ENCODE measurements around the gene MED29.

The MED29 gene

DNA sequence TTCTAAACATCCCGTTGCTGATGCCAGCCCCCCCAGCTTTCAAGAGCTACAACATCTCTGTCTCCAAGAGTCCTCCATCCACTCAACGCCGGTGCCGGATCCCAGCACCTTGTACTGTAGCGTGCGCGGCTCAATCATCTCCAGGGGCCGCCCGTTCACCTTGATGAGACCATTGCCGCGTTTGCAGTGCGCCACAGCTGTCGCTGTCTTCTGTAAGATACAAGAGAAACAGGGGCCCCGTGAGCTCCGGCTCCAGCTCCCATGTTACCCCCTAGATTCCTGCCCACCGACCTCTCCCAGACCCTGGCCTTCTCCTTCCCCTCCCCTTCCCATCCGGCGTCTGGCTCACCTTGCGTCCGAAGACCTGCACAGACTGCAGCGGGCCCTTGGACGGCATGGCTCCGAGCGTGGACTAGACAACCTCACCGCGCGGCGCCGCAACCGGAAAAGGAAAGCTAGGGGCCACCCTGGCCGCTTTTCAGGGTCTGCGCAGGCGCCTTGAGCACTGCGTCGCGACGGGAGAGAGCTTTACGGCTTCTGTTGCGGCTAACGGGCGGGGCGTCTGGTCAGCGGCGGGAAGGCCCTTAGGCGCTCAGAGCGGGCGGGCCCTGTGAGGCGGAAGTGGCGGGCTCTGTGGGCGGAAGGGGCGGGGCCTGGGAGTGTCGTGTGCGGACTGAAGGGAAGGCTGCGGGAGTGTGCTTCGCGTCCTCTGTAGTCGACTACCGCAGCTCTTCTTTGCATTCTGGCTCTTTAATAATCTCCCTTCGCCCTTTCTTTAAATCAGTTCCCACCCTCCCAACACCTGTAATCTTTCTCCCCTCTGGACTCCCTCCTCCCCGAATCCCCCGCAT is 44.5 kb downstream of the MED29 start, which contains the start of gene RPS16:
RPS16 (minus strand) TSS at position 451 of the 851 bp plus-strand sequence; CDS start at position 397, 54 bp downstream.
- DNase-seq = peak; percentile 99
- Histone ChIP-seq H3K27me3 (ENCODE audit: insufficient read depth, low read depth, severe bottlenecking) (no peaks in the 10 kb centered on the region), H3K27ac (peak within 1 kb of the TSS; percentile 91), H3K9me3 (ENCODE audit: severe bottlenecking) (no peaks in the 10 kb centered on the region), H3K36me3 (peaks cover 48% of the 10 kb centered on the region), H3K4me3 (ENCODE audit: low read depth, low read length) (peak within 1 kb of the TSS; percentile 96)
- TF ChIP-seq, protein P1, sequence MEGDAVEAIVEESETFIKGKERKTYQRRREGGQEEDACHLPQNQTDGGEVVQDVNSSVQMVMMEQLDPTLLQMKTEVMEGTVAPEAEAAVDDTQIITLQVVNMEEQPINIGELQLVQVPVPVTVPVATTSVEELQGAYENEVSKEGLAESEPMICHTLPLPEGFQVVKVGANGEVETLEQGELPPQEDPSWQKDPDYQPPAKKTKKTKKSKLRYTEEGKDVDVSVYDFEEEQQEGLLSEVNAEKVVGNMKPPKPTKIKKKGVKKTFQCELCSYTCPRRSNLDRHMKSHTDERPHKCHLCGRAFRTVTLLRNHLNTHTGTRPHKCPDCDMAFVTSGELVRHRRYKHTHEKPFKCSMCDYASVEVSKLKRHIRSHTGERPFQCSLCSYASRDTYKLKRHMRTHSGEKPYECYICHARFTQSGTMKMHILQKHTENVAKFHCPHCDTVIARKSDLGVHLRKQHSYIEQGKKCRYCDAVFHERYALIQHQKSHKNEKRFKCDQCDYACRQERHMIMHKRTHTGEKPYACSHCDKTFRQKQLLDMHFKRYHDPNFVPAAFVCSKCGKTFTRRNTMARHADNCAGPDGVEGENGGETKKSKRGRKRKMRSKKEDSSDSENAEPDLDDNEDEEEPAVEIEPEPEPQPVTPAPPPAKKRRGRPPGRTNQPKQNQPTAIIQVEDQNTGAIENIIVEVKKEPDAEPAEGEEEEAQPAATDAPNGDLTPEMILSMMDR (IDR thresholded peaks at IDR 0.05; ENCODE audit: low read depth, low read length) = no peak

DNA sequence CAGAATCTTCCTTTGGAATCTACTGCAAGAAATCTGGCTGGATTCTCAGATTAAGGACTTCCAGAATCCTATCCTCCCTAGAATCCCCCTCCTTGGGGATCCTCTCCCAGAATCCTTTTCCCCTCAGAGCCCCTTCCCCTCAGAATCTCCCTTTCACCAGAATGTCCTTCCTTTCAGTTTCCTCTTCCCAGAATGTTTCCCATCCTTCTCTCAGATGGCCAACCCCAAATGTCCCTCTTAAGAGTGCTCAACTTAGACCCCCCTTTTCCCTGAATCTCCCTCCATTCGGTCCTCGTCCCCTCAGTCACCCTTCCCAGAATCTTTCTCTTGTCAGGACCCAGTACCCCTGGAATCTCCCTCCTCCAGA is 45.2 kb downstream of the MED29 start:
- DNase-seq = no peak

DNA sequence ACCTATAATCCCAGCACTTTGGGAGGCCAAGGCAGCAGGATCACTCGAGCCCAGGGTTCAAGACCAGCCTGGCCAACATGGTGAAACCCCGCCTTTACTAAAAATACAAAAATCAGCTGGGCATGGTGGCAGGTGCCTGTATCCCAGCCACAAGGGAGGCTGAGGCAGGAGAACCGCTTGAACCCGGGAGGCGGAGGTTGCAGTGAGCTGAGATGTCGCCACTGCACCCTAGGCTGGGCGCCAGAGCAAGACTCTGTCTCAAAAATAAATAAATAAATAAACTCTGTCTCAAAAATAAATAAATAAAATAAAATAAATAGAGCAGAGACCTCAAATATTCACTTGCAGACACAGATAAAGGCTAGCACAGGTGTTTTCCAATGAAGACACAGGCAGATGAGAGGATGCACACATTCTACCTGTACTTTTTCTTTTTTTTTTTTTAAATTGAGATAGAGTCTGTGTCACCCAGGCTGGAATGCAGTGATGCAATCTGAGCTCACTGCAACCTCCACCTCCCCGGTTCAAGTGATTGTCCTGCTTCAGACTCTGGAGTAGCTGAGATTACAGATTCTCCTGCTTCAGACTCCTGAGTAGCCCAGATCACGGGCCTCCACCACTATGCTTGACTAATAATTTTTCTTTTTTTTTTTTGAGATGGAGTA is 47.2 kb downstream of the MED29 start:
- TF ChIP-seq, protein P1 (IDR thresholded peaks at IDR 0.05; ENCODE audit: low read depth, low read length) = no peak
- H3K27me3 ChIP-seq (ENCODE audit: insufficient read depth, low read depth, severe bottlenecking) = no peaks in the 10 kb centered on the region

More for the DNA sequence above, 45.2 kb downstream of the MED29 start:
- no peaks in the 10 kb centered on the region for H3K9me3 ChIP-seq (ENCODE audit: severe bottlenecking)
- peak overlapping the region; percentile 96 for H3K4me3 ChIP-seq (ENCODE audit: low read depth, low read length)
- peak overlapping the region; percentile 91 for H3K27ac ChIP-seq
- peaks cover 42% of the 10 kb centered on the region for H3K36me3 ChIP-seq
- no peaks in the 10 kb centered on the region for H3K27me3 ChIP-seq (ENCODE audit: insufficient read depth, low read depth, severe bottlenecking)
- TF ChIP-seq, protein P1 (IDR thresholded peaks at IDR 0.05; ENCODE audit: low read depth, low read length) = no peak

DNA sequence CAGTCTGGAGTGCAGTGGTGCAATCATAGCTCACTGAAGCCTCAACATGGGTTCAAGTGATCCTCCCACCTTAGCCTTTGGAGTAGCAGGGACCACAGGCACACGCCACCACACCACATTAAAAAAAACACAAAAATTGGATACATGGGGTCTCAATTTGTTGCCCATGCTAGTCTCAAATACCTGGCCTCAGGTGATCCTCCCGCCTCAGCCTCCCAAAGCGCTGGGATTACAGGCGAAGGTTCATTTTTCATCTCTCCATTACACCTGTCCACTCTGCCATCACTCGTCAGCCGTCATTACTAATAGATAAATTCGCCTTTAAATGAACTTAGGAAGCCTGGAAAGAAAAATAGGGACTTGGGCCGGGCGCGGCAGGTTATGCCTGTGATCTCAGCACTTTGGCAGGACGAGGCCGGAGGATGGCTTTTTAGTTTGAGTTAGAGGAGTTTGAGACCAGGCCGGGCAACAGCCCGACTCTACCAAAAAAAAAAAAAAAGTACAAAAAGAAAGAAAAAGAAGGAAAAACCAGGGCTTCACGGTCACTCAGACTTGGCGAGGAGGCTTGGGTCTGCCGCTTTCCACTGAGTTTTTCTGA is 53.5 kb downstream of the MED29 start:
- no peaks in the 10 kb centered on the region for H3K9me3 ChIP-seq (ENCODE audit: severe bottlenecking)
- TF ChIP-seq, protein P1 (IDR thresholded peaks at IDR 0.05; ENCODE audit: low read depth, low read length) = no peak
- H3K27ac ChIP-seq = peak overlapping the region; percentile 90
- no peaks in the 10 kb centered on the region for H3K27me3 ChIP-seq (ENCODE audit: insufficient read depth, low read depth, severe bottlenecking)
- DNase-seq = no peak
- H3K36me3 ChIP-seq = peaks cover 21% of the 10 kb centered on the region
- H3K4me3 ChIP-seq (ENCODE audit: low read depth, low read length) = peak overlapping the region; percentile 95

More for the DNA sequence above, 47.2 kb downstream of the MED29 start:
- Histone ChIP-seq H3K27ac (no peak overlapping the region), H3K36me3 (peaks cover 23% of the 10 kb centered on the region), H3K4me3 (ENCODE audit: low read depth, low read length) (no peak overlapping the region), H3K9me3 (ENCODE audit: severe bottlenecking) (no peaks in the 10 kb centered on the region)
- DNase-seq = no peak

DNA sequence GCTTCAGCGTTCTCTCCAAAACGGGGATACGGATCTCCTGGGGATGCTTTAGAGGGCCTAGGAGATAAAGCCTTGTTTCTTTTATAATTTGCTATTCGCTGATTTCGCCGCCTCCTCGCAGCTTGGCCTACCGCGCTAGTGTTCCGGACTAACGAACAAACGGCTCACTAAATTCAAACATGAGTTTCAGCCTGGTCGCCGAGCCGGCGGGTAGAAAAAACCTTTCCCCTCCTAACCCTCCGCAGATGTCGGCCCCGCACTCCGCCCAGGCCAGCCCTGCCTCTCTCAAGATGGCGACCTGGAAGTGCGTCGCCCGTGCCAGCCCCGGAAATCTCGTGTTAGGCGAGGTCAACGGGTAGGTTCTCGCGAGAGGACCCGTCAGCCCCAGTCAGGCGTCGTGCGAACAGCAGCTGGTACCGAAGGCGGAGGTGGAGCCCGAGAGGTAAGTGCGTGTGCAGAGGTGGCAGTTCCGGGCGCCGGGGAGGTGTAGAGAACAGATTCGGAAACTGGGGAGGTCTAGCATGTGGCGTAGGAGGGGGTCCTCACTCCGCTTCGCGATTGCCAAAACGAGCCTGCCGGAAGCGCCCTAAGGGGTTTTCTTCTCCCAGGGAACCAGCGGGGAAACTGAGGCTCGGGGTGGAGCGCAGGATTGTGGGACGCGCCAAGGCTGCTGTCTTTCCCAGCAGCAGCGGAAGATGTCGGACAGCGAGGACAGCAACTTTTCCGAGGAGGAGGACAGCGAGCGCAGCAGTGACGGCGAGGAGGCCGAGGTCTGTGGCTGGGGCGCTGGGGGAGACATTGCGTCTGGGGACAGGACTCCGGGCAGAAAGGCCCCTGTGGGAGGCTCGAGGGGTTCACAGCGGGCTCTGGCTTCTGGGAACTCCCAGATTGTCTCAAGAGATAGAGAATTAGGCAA is 54.3 kb downstream of the MED29 start, which contains the start of gene SUPT5H:
SUPT5H (plus strand) TSS at position 387 of the 916 bp plus-strand sequence; CDS start at position 696, 309 bp downstream.
- no peaks in the 10 kb centered on the region for H3K9me3 ChIP-seq (ENCODE audit: severe bottlenecking)
- TF ChIP-seq, protein P1 (IDR thresholded peaks at IDR 0.05; ENCODE audit: low read depth, low read length) = no peak
- H3K27me3 ChIP-seq (ENCODE audit: insufficient read depth, low read depth, severe bottlenecking) = no peaks in the 10 kb centered on the region
- H3K36me3 ChIP-seq = peaks cover 22% of the 10 kb centered on the region
- DNase-seq = peak; percentile 97
- H3K4me3 ChIP-seq (ENCODE audit: low read depth, low read length) = peak within 1 kb of the TSS; percentile 95
- peak within 1 kb of the TSS; percentile 90 for H3K27ac ChIP-seq

All from WERI-Rb-1 (cell line).